ENCODE measurements around the gene IGBP1.
A peak's percentile ranks its signal among the peaks of the same experiment; 100 is the strongest.
"Not testable (repeated sequence)": the region's sequence is repeated elsewhere in the genome, so short reads cannot be mapped to it uniquely, and the experiment has no call there.

IGBP1 gene

DNA sequence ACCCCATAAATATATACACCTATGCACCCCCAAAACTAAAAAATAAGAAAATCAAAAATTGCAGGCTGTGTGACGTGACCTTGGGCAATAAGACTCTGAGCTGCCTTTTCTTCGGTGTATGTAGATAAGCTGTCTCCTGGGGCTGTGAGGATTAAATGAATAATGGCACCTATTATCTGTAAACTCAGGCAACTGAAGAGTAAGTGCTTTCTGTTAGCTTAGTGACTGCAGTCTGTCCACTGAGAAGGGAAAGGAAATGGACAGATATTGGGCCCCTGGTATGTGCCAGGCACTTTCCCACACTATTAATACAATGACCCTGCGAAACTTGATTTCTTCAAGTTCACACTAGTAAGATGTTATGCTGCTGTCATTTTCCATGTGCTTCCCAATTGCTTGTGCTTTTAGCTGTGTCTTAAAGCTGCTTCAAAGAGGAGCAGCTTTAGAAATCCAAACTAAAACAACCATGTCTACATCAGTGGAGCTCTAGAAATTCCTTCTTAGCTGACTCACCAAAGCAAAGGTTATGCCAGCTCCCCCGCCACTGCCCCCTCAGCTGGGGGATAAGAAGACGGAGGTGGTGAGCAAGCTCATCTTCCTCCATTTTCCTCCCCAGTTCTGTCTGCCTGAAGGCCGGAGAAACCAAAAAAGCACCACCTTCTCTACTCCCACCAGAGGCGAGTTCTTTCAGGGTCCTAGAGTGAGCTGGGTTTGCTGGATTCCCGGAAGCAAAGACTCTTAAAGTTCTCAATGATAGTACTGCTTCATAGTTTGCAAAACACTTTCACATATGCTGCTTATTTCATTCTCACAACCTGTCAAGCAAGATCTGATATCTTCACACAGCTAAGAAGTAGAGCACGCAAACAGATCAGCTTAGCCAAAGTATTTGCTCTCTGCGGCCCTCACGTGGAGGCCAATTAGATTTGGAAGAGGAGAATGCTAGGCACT is 35.3 kb downstream of the IGBP1 start:
- no peak for DNase-seq (ENCODE audit: low spot score)

DNA sequence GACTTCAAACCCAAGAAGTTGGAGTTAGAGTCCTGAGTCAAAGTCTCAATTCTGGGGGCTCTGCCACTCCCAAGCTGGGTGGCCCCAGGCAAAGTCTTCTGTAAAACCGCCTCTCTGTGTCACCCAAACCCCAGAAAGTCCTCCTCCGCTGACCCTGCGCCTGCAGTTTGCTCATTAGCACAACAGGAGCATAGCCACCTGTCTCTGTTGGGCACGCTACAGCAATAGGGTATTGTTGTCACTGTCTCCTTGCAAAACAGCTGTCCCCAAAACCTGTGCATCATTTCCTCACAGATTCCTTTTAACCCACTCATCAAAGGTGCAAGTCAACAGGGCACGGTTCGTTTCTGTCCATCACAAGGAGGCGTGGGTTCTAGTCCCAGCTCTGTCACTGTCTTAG is 36.0 kb downstream of the IGBP1 start:
- no peak for DNase-seq (ENCODE audit: low spot score)

DNA sequence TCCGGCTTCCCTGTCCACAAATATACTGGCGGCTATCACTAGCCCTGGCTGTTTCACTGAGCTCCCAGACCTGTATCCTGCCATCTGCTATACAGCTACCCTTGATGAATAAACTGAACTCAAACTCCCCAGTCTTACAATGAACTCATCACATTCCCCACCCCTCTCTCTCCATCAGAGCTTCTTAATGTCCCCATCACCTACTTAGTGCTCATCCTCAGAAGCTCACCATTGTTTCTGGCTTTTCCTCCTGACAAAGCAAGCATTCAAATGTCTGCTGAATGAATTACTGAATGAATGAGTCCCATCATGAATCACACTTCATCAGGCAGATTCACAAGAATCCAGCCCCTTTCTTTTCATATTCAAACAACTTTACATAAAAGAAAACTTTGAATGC is 38.4 kb downstream of the IGBP1 start:
- DNase-seq (ENCODE audit: low spot score): no peak

DNA sequence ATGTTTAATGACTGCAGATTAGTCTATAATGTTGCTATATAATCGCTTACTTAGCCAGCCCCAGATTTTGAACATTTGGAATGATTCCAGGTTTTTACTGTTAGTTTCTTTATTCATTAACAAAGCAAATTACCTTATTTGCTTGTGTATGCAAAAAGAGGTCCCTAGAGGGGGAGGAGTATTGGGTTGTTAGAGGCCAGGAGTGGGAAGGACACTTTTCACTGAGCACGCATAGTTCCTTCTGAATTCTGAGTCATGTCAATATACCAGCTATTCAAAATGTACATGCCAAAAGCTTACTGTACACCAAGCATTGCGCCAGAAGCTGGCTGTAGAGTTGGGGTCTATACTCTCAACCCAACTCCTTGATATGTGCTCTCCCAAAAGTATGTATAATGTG is 39.0 kb downstream of the IGBP1 start:
- DNase-seq (ENCODE audit: low spot score): no peak

DNA sequence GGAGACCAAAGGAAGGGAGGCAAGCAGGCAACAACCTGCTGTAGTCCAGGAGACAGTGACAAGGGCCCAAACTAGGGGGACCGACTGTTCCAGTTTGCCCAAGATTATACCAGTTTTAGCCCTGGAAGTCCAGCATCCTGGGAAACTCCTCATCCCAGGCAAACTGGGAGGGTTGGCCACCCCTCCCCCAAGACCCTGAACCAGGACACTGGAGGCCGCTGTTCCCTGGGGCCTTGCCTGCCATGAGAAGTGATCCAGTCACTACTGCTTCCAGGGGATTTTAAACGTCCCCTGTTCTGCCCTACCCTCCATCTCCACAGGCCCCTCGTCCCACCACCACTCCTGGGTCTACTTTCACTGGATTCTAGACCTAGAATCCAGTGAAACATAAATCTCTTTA is 39.7 kb downstream of the IGBP1 start:
- no peak for DNase-seq (ENCODE audit: low spot score)

DNA sequence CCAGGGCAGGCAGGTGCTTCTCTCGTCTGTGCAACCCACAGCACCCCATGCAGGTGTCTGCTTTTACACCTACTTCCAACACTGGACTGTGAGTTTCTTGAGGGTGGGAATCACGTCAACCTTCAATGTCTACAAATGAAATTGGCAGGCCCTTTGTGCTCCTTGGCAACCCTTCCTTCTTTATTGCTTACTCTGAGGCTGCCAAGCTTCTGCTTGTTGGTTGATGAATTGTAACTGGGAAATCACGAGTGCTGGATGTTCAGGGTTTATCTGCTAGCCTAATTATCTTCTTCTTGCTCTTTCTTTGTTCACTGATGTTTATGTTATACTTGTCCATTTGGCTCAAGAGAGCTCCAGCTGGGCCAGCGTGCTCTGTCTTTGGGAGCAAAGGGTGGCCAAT is 41.5 kb downstream of the IGBP1 start:
- DNase-seq (ENCODE audit: low spot score): no peak

DNA sequence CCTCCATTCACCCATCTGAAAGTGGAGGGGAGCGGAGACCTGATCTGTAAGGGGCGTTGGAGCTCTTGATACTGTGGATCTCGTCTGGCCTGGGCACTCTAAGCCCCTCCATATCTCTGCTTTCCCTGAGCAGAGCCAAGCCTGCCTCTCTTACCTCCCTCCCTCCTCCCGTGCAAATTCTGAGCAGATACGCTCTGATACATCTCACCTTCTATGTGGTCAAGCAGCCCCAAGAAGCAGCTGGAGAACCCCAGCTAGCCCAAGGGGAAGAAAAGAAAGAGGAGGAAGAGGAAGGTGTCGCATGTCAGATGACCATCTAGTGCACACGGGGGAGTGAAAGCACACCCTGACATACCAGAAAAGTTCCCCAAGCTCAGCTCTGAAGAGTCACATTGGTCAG is 42.1 kb downstream of the IGBP1 start:
- no peak for DNase-seq (ENCODE audit: low spot score)

DNA sequence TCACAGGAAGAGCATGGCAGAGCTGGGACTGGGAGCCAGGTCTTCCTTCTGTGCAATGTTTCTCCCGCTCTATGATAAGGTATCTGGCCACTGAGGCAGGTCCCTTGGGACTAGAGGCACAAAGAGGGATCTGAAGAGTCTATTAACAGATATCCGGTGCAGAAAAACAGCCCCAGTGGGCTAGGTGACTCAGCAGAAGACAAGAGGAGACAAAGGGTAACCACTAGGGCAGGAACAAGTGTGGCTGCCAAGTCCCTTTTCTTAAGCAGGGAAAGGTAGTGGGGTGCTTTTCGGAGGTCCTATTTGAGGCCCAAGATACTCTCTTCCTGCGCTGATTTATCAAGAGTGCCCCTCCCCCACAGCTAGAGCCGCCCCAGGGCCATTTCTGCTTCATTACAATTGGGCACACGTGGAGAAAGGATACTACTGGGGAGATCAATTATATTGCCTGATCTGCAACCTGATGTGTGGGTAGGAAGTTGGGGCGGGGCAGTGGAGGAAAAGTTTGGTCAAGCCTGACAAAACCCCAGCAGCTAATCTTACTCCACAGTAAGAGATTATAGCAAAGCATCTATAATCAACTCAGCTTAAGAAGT is 43.8 kb downstream of the IGBP1 start, which contains the start of gene DGAT2L6:
Gene DGAT2L6, plus strand, starts transcription at position 546 of the 596 bp plus-strand sequence. CDS start 100 bp downstream, outside the sequence.
- DNase-seq (ENCODE audit: low spot score): no peak

DNA sequence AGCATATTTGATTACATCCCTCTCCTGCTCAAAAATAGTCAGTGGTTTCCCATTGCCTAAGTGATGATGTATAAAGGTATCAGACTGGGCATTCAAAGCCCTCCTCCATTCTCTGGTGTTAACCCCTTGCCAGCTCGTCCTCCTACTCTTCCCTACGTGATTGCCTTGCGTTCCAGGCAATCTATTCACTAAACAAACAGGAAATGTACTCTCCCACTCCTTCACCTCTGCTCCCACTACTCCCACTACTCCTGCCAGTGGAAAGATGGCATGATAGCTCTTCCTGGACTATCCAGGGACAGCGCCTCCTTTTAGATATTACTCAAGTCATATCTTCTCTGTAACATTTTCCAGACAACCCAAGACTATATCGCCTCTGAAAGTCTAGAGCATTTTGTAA is 49.8 kb downstream of the IGBP1 start:
- no peak for DNase-seq (ENCODE audit: low spot score)

DNA sequence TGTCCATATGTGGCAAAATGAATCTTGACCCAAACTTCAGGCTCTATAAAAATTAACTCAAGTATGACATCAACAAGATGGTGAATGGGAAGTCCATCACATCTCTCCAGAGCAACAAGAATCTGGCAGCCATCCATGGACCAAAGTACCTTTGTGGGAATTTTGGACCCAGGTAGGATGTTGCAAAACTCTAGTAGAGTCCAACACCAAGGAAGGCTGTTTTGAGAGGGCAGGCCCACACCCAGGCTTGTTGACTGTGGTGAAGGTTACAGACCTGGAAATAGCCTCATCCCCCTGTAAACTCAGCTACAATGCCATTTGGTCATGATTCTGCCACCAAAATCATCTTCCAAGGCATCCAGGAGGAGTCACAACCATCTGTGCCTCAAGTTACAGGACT is 57.0 kb downstream of the IGBP1 start:
- DNase-seq (ENCODE audit: low spot score): no peak

DNA sequence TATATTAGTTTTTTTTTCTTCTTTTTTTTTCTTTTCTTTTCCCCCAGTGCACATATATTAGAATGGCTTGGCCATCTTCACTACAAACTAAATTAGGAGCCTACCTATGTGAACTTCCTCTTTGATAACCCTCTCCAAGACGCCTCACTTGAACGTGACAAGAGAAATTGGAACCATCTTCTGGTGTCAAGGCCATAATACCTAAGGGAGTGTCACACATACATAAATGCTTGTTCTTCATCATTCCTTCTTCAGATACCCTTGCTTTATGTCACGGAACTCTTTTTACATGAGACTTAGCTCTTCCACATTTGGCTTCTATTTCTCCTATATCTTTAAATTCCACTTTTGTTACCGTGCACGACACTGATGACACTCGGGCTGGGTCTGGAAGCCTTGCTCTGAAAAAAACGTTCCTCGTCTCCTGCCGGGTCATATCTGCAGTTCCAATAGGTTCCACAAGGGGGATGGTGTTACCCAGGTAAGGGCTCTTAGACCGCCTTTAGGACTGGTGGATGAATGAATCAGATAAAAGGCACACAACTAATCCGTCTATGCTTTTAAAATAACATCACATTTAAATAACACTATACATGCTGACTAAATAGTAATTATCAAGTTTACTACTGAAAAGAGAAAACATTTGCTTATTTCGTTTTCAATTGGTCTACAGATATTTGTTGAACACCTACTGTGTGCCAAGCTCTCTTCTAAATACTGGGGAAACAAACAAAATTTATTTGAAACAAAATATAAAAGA is 63.9 kb downstream of the IGBP1 start:
- peak; percentile 51 for DNase-seq (ENCODE audit: low spot score)

DNA sequence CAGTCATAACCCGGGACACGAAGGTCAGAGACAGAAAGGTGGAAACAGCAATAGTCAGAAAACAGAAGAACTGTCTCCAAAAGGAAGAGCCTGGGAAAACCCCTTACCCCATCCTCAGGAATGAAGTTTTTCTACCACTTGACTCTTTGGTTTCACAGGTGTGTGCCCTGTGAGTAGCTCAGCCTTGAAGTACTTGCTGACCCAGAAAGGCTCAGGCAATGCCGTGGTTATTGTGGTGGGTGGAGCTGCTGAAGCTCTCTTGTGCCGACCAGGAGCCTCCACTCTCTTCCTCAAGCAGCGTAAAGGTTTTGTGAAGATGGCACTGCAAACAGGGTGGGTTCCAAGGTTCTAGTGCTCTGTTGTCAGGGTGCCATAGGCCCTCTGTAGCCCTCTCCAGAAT is 68.5 kb downstream of the IGBP1 start:
- no peak for DNase-seq (ENCODE audit: low spot score)

DNA sequence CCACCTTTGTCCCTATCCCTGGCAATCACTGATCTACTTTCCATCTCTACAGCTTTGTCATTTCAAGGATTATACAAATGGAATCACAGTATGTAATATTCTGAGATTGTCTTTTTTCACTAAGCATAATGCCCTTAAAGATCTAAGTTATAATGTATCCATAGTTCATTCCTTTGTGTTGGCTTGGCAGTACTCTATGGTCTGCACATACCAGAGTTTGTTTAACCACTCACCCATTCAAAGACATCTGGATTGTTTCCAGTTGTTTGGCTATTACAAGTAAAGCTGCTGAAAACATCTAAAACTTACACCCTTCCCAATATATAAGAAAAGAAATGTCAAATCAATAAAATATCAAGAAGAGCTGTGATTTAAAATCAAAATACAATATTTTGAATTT is 75.2 kb downstream of the IGBP1 start:
- DNase-seq (ENCODE audit: low spot score): no peak

DNA sequence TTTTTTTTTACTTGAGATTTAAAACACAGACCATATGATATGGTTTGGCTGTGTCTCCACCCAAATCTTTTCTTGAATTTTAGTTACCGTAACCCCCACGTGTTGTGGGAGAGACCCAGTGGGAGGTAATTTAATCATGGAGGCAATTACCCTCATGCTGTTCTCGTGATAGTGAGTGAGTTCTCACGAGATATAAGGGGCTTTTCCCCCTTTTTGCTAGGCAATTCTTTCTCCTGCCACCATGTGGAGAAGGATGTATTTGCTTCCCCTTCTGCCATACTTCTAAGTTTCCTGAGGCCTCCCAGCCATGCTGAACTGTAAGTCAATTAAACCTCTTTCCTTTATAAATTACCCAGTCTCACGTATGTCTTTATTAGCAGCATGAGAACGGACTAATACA is 76.3 kb downstream of the IGBP1 start:
- not testable (repeated sequence) for DNase-seq (ENCODE audit: low spot score)
